A673 (cell line): ENCODE measurements around the gene NCAPD3.

Experiments
- EZH2 ChIP-seq: fragments of 200-600 bp; sonication (generic); IDR thresholded peaks from 2 replicates; pipeline ENCODE4 v1.6.1; 2017; ENCODE audit warnings: borderline replicate concordance, low read depth, mild to moderate bottlenecking, mixed read lengths, antibody characterized with exemption, low read length; ENCODE audit not compliant: poor library complexity, severe bottlenecking
- TF ChIP-seq, protein P1 (sequence below): fragments of 300-800, 200-600 bp; sonication (generic); conservative IDR thresholded peaks from 2 replicates; pipeline ENCODE4 v1.5.1; 2017; ENCODE audit warnings: low read depth, mild to moderate bottlenecking, antibody characterized with exemption, low read length, moderate library complexity, mixed read lengths

DNA sequence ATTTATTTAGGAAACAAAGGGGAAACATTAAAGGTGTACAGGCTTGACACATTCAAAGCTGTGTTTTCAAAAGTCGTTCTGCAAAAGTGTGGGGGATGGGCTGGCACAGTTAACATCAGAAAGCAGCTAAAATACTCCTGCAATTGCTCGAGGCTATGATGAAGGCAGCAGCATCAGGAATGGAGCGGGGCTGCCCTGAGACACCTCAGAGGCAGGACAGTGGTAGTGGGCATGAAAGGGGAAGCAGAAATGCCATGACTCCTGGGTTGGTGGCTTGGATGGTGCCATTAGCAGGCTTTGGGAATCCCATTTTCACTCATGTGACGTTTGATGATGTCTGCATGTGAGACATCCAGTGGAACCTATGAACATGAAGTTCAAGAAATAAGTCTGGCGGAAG is 646 bp downstream of the NCAPD3 start:
- TF ChIP-seq, protein P1, sequence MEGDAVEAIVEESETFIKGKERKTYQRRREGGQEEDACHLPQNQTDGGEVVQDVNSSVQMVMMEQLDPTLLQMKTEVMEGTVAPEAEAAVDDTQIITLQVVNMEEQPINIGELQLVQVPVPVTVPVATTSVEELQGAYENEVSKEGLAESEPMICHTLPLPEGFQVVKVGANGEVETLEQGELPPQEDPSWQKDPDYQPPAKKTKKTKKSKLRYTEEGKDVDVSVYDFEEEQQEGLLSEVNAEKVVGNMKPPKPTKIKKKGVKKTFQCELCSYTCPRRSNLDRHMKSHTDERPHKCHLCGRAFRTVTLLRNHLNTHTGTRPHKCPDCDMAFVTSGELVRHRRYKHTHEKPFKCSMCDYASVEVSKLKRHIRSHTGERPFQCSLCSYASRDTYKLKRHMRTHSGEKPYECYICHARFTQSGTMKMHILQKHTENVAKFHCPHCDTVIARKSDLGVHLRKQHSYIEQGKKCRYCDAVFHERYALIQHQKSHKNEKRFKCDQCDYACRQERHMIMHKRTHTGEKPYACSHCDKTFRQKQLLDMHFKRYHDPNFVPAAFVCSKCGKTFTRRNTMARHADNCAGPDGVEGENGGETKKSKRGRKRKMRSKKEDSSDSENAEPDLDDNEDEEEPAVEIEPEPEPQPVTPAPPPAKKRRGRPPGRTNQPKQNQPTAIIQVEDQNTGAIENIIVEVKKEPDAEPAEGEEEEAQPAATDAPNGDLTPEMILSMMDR, result no peak
- TF ChIP-seq EZH2, result no peak
